Measurements from ENCODE around the gene EPB41. TPM values are rescaled to one million over a fixed set of nuclear protein-coding genes. Genes with fewer than 3 reads are reported as not detected.

EPB41 gene
- total and polyA plus RNA-seq, 2 donors (not counting 3 experiments of a cell fraction or from before 2014, with no cell fraction given): 22.3 to 45.7 TPM

DNA sequence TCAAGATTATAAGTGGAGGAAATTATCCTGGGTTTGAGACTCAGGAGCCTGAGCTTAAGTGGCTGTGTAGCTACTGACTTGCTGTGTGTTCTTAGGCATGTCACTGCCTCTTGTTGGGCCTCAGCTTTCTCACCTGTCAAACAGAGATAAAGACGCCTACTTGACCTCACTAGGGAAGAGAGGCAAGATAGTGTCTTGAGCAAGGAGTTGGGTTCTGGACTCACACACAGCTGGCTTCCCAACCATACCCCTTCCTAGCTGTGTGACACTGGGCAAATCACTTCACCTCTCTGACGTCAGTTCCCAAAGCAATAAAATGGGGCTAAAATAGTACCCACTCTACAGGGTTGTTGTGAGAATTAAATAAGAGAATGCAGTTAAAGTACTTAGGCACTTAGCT is 11.6 kb upstream of the EPB41 start:
- DNase-seq (ENCODE audit: low read depth, low spot score) (no peak), FAIRE-seq (no peak)
- H3K36me3 ChIP-seq (ENCODE audit: control insufficient read depth in 2 of 2, extremely low read depth in 1 of 2, insufficient read depth in 2 of 2, low read length in 2 of 2): no peaks in the 10 kb centered on the region
- H4K20me1 ChIP-seq (replicated peaks; ENCODE audit: control insufficient read depth, extremely low read depth, insufficient read depth, low read length): no peaks in the 10 kb centered on the region
- TF ChIP-seq POLR2A (IDR thresholded peaks at IDR 0.05; ENCODE audit: low read depth, low read length) (no peak), MAX (IDR thresholded peaks at IDR 0.05; ENCODE audit: insufficient read depth, insufficient read length) (no peak), MYC (IDR thresholded peaks at IDR 0.05; ENCODE audit: low read depth, low read length) (no peak), GATA2 (IDR thresholded peaks at IDR 0.05; ENCODE audit: insufficient read depth, insufficient read length, low read depth, low read length) (no peak), FOS (IDR thresholded peaks at IDR 0.05; ENCODE audit: borderline replicate concordance, insufficient read depth, low read length) (no peak), JUN (IDR thresholded peaks at IDR 0.05; ENCODE audit: borderline replicate concordance, insufficient read depth, insufficient read length, low read depth) (no peak), EZH2 (IDR thresholded peaks at IDR 0.05; ENCODE audit: borderline replicate concordance, low read depth, low read length, severe bottlenecking) (no peak), POLR2AphosphoS5 (IDR thresholded peaks at IDR 0.05; ENCODE audit: insufficient read depth, low read depth, low read length) (no peak), CTCF (IDR thresholded peaks at IDR 0.05; ENCODE audit: extremely low read depth in 1 of 2, insufficient read depth in 1 of 2, low read depth in 1 of 2, low read length in 2 of 2) (no peak)
- no peaks in the 10 kb centered on the region for H3K9me1 ChIP-seq (replicated peaks; ENCODE audit: control insufficient read depth, extremely low read depth, insufficient read depth, low read length)
- POLR2A ChIA-PET: no interaction called here
- no peak overlapping the region for H2AFZ ChIP-seq (ENCODE audit: low read depth, low read length)
- intact Hi-C loops (cut with micrococcal nuclease): no loop called here
- no peak overlapping the region for H3K27ac ChIP-seq (ENCODE audit: insufficient read depth, low read depth, low read length)
- BruUV-seq (replicated peaks): no TSS peak
- no peaks in the 10 kb centered on the region for H3K9me3 ChIP-seq (replicated peaks; ENCODE audit: control insufficient read depth, insufficient read depth, low read length)
- peaks cover 10% of the 10 kb centered on the region for H3K4me1 ChIP-seq (ENCODE audit: control insufficient read depth, extremely low read depth, insufficient read depth, low read length)
- H3K4me3 ChIP-seq (replicated peaks in 1 of 3; ENCODE audit: insufficient read depth in 1 of 3, low read depth in 1 of 3, low read length in 3 of 3): no peak overlapping the region
- no peaks in the 10 kb centered on the region for H3K79me2 ChIP-seq (ENCODE audit: control insufficient read depth, insufficient read depth, low read length)
- dilution Hi-C loops (cut with MboI; ENCODE audit: extremely low pct_ligation_motif_present, low sequenced_read_pairs): no loop called here
- CTCF ChIA-PET: interaction anchor here (1.0 to 1.9 kb wide), 7 partner anchors 11 to 300 kb away, joined by 3 to 8 read pairs (median 4); partner anchors contain the start of gene EPB41
- no peaks in the 10 kb centered on the region for H3K27me3 ChIP-seq (ENCODE audit: control insufficient read depth in 2 of 2, insufficient read depth in 2 of 2, low read length in 2 of 2)
- H3K4me2 ChIP-seq (ENCODE audit: insufficient read depth, low read length): no peak overlapping the region
- H3K9ac ChIP-seq (replicated peaks; ENCODE audit: extremely low read depth, insufficient read depth, low read length): no peak overlapping the region

Measured in endothelial cell of umbilical vein (primary cell).